Breast epithelium (tissue), 4 donors: ENCODE results near the gene RFPL2. TPM values are rescaled to one million over a fixed set of nuclear protein-coding genes. Genes with fewer than 3 reads are reported as not detected.
"Not testable (repeated sequence)": the region's sequence is repeated elsewhere in the genome, so short reads cannot be mapped to it uniquely, and the experiment has no call there.

Source experiments
- DNase-seq, 2 donors: peaks; one replicate each; pipeline ENCODE4 v3.0.0-alpha.2; 2019; ENCODE audit warnings: low spot score in 2 of 2
- H3K27ac ChIP-seq, 2 donors: fragments of 200-600 bp; sonication (generic) in 1 of 2; one replicate each; pipeline ENCODE4 v1.5.1; 2016 to 2019; ENCODE audit warnings: mild to moderate bottlenecking in 1 of 2
- H3K27me3 ChIP-seq, 2 donors: fragments of 200-600 bp; sonication (generic) in 1 of 2; one replicate each; pipeline versions ENCODE4 v1.5.1 to v1.6.0; 2017 to 2019; ENCODE audit warnings: control low read depth in 1 of 2, mild to moderate bottlenecking in 1 of 2
- H3K36me3 ChIP-seq: fragments of 200-600 bp; one replicate; pipeline ENCODE4 v1.5.1; 2019
- H3K4me1 ChIP-seq, 2 donors: fragments of 200-600 bp; sonication (generic); one replicate each; pipeline ENCODE4 v1.5.1; 2016 to 2019; ENCODE audit warnings: control low read depth in 1 of 2
- H3K4me3 ChIP-seq, 3 donors: fragments of 200-600 bp; sonication (generic); 1 replicate in 2 of 3; 2 replicates in 1 of 3; pipeline ENCODE4 v1.5.1; 2016 to 2019; ENCODE audit warnings: mild to moderate bottlenecking in 3 of 3, moderate library complexity in 2 of 3
- H3K9me3 ChIP-seq, 2 donors: fragments of 200-600 bp; sonication (generic) in 1 of 2; one replicate each; pipeline ENCODE4 v1.5.1; 2016 to 2019; ENCODE audit warnings: control low read depth in 1 of 2
- CTCF ChIP-seq, 3 donors: fragments of 450-650 bp; IDR thresholded peaks; one replicate each; pipeline ENCODE4 v1.5.1; 2016 to 2017; ENCODE audit warnings: antibody characterized with exemption in 3 of 3, mild to moderate bottlenecking in 3 of 3, moderate library complexity in 3 of 3
- POLR2A ChIP-seq: fragments of 450-650 bp; IDR thresholded peaks from one replicate; pipeline ENCODE4 v1.6.1; 2016; ENCODE audit warnings: antibody characterized with exemption, mild to moderate bottlenecking, moderate library complexity
- POLR2AphosphoS5 ChIP-seq, 3 donors: sonication (generic); formaldehyde crosslinking; IDR thresholded peaks; one replicate each; pipeline ENCODE4 v1.6.1; 2017; ENCODE audit warnings: antibody characterized with exemption in 3 of 3
- intact Hi-C: fragments of 100-400 bp; cut with DNase I; formaldehyde crosslinking; loops from one replicate; pipeline ENCODE4 v1.15.1; 2023; ENCODE audit warnings: low total_unique reads
- total RNA-seq, 3 donors: library from RNA; depleted of rRNA; stranded (reverse); fragments of >200 nt; gene quantifications; one replicate each; pipeline ENCODE4 v1.1.0, GENCODE V29; 2016

The RFPL2 gene
- total RNA-seq, 3 donors from 2014 or later, result 0.29 TPM; not detected in 2

GRCh38 chr22:32150647-32151046 is 54.2 kb downstream of the RFPL2 start:
- DNase-seq, H3K27ac ChIP-seq, H3K4me3 ChIP-seq, H3K4me1 ChIP-seq, H3K27me3 ChIP-seq, H3K9me3 ChIP-seq, intact Hi-C loops, H3K36me3 ChIP-seq: not testable (repeated sequence)

DNA sequence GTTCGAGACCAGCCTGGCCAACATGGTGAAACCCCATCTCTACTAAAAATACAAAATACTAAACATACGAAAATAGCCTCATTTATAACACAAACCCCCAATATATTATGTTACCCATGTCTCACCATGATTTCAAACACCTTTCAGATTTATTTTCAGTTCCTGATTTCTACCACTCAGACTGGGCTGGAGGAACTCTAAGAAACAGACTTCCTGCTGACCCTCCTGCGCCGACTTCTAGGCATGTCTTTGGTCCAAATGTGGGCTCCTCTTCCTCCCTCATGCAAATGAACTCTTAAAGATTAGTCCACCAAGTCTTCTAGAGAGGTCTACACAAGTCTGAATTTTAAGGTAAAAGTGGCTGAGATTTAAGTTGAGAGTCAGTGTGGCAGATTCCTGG is 56.5 kb downstream of the RFPL2 start:
- intact Hi-C loops, DNase-seq, H3K9me3 ChIP-seq, H3K27me3 ChIP-seq, H3K4me1 ChIP-seq, H3K27ac ChIP-seq, H3K4me3 ChIP-seq, H3K36me3 ChIP-seq: not testable (repeated sequence)

DNA sequence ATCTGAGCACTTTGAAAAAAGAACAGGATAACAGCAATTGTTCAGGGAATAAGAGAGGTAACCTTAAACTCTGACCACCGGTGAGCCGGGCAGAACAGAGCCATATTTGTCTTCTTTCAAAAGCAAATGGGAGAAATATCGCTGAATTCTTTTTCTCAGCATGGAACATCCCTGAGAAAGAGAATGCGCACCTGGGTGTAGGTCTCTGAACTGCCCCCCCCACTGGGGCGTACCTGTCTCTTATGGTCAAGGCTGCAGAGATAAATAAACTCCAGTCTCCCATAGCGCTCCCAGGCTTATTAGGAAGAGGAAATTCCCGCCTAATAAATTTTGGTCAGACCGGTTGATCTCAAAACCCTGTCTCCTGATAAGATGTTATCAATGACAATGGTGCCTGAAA is 57.7 kb downstream of the RFPL2 start:
- H3K9me3 ChIP-seq, H3K27ac ChIP-seq, DNase-seq, H3K4me1 ChIP-seq, intact Hi-C loops, H3K27me3 ChIP-seq, H3K4me3 ChIP-seq, H3K36me3 ChIP-seq: not testable (repeated sequence)

- Histone ChIP-seq H3K27ac (no peak overlapping the region), H3K9me3 (peaks cover 0 to 5% of the 10 kb centered on the region in 2 donors), H3K27me3 (no peaks in the 10 kb centered on the region), H3K36me3 (no peaks in the 10 kb centered on the region), H3K4me3 (no peak overlapping the region), H3K4me1 (no peaks in the 10 kb centered on the region)
- intact Hi-C loops, result no loop called here
- TF ChIP-seq CTCF (IDR thresholded peaks at IDR 0.05), result no peak
- no peak for TF ChIP-seq POLR2AphosphoS5 (IDR thresholded peaks at IDR 0.05)
- TF ChIP-seq POLR2A, result no peak
- no peak for DNase-seq
Observed at GRCh38 chr22:32144496-32145274, 60.2 kb downstream of the RFPL2 start.

- no peak for DNase-seq
- peaks cover 0 to 5% of the 10 kb centered on the region in 2 donors for H3K9me3 ChIP-seq
- no peak for TF ChIP-seq POLR2A
- no peak for TF ChIP-seq CTCF (IDR thresholded peaks at IDR 0.05)
- no peak for TF ChIP-seq POLR2AphosphoS5 (IDR thresholded peaks at IDR 0.05)
- no peak overlapping the region for H3K4me3 ChIP-seq
- no peaks in the 10 kb centered on the region for H3K27me3 ChIP-seq
- no peaks in the 10 kb centered on the region for H3K4me1 ChIP-seq
- no peak overlapping the region for H3K27ac ChIP-seq
- intact Hi-C loops, result no loop called here
- no peaks in the 10 kb centered on the region for H3K36me3 ChIP-seq
Observed at GRCh38 chr22:32142600-32142999, 62.3 kb downstream of the RFPL2 start.

DNA sequence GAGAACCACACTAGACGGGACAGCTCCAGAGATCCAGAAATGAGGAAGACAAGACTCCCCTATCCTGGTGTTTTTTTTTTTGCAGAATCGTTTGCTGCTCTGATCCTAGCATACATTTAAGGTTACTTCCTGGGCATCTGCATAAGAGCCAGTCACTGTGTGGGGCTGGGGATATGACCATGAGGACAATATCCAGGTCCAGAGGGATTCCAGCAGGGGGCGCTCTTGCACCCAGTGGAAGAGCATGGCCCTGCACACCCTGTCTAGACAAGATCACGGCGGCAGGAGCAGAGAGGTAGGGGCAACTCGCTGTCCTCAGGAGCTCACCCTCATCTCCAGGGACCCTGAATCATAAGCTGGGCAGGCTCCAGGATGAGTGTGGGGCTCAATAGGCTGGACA is 64.2 kb downstream of the RFPL2 start:
- H3K36me3 ChIP-seq, H3K4me3 ChIP-seq, H3K27ac ChIP-seq, H3K4me1 ChIP-seq, DNase-seq, H3K27me3 ChIP-seq, H3K9me3 ChIP-seq, intact Hi-C loops: not testable (repeated sequence)

Other genes with a start within 250 kb of the RFPL2 start
- gene SLC5A1, start 161.8 kb downstream of the RFPL2 start, total RNA-seq, result 1 to 10 TPM in 2 of 3 donors, not detected in 1; 1.3 to 5.3 TPM
- not detected for gene C22orf42, start 45.8 kb downstream of the RFPL2 start, total RNA-seq
- gene SLC5A4, start 50.3 kb upstream of the RFPL2 start, total RNA-seq, result 1 to 10 TPM in 1 of 3 donors, under 1 TPM in 1, not detected in 1; 0.16 to 1.3 TPM
- not detected for gene RFPL3, start 152.8 kb upstream of the RFPL2 start, total RNA-seq
- gene RTCB, start 207.2 kb upstream of the RFPL2 start, total RNA-seq, result 10 to 100 TPM; 75.4 to 84.6 (median 76.6) TPM